ENCODE measurements around the gene ESR1. TPM values are rescaled to one million over a fixed set of nuclear protein-coding genes. Genes with fewer than 3 reads are reported as not detected.

ESR1 gene
- total RNA-seq, 1 donor from 2014 or later: 0.05 TPM

GRCh38 chr6:151808371-151809241 lies 1.1 kb downstream of the ESR1 start:
- FAIRE-seq (no peak), DNase-seq (ENCODE audit: low read depth) (no peak)
- H3K4me3 Mint-ChIP-seq (ENCODE audit: unreplicated experiment): peak overlapping the region; percentile 79
- TF ChIP-seq CTCF (IDR thresholded peaks at IDR 0.05; ENCODE audit: insufficient read depth, low read depth, low read length): no peak
- H3K27ac Mint-ChIP-seq (ENCODE audit: unreplicated experiment): peak overlapping the region; percentile 51
- Histone ChIP-seq H3K4me1 (ENCODE audit: insufficient read depth, low read length) (peaks cover 15% of the 10 kb centered on the region), H3K9me3 (ENCODE audit: insufficient read depth, low read depth, low read length) (no peaks in the 10 kb centered on the region), H3K4me2 (ENCODE audit: low read length) (peak overlapping the region; percentile 79), H4K20me1 (ENCODE audit: insufficient read depth, low read length) (no peaks in the 10 kb centered on the region), H3K4me3 (ENCODE audit: insufficient read depth, low read depth, low read length) (peak overlapping the region; percentile 7), H3K27me3 (ENCODE audit: insufficient read depth, low read length) (peaks cover 54% of the 10 kb centered on the region), H2AFZ (ENCODE audit: low read depth, low read length) (peak overlapping the region; percentile 9), H3K79me2 (ENCODE audit: insufficient read depth, low read length) (no peaks in the 10 kb centered on the region), H3K9ac (ENCODE audit: low read length) (no peak overlapping the region), H3K27ac (ENCODE audit: low read depth, low read length) (no peak overlapping the region), H3K36me3 (ENCODE audit: insufficient read depth, low read length) (no peaks in the 10 kb centered on the region)
- peaks cover 3% of the 10 kb centered on the region for H3K9me3 Mint-ChIP-seq (ENCODE audit: unreplicated experiment)
- peaks cover under 1% of the 10 kb centered on the region for H3K36me3 Mint-ChIP-seq (ENCODE audit: low read depth, unreplicated experiment)
- peaks cover 4% of the 10 kb centered on the region for H3K4me1 Mint-ChIP-seq (ENCODE audit: low read depth, unreplicated experiment)
- H3K27me3 Mint-ChIP-seq (ENCODE audit: low read depth, unreplicated experiment): peaks cover 52% of the 10 kb centered on the region

- Mint-ChIP-seq H3K9me3 (ENCODE audit: unreplicated experiment) (no peaks in the 10 kb centered on the region), H3K4me3 (ENCODE audit: unreplicated experiment) (no peak overlapping the region), H3K36me3 (ENCODE audit: low read depth, unreplicated experiment) (no peaks in the 10 kb centered on the region), H3K27me3 (ENCODE audit: low read depth, unreplicated experiment) (peaks cover 49% of the 10 kb centered on the region), H3K4me1 (ENCODE audit: low read depth, unreplicated experiment) (peaks cover 4% of the 10 kb centered on the region), H3K27ac (ENCODE audit: unreplicated experiment) (no peak overlapping the region)
- Histone ChIP-seq H3K4me1 (ENCODE audit: insufficient read depth, low read length) (peaks cover 15% of the 10 kb centered on the region), H3K36me3 (ENCODE audit: insufficient read depth, low read length) (no peaks in the 10 kb centered on the region), H3K27ac (ENCODE audit: low read depth, low read length) (no peak overlapping the region), H3K4me2 (ENCODE audit: low read length) (no peak overlapping the region), H3K9ac (ENCODE audit: low read length) (no peak overlapping the region), H2AFZ (ENCODE audit: low read depth, low read length) (no peak overlapping the region), H3K27me3 (ENCODE audit: insufficient read depth, low read length) (peaks cover 46% of the 10 kb centered on the region), H3K79me2 (ENCODE audit: insufficient read depth, low read length) (no peaks in the 10 kb centered on the region), H3K9me3 (ENCODE audit: insufficient read depth, low read depth, low read length) (no peaks in the 10 kb centered on the region), H4K20me1 (ENCODE audit: insufficient read depth, low read length) (no peaks in the 10 kb centered on the region), H3K4me3 (ENCODE audit: insufficient read depth, low read depth, low read length) (no peak overlapping the region)
- TF ChIP-seq EZH2 (IDR thresholded peaks at IDR 0.05; ENCODE audit: insufficient read depth, low read length): no peak
- no peak for TF ChIP-seq CTCF (IDR thresholded peaks at IDR 0.05; ENCODE audit: insufficient read depth, low read depth, low read length)
- DNase-seq (ENCODE audit: low read depth) (no peak), FAIRE-seq (no peak)
Observed at GRCh38 chr6:151811081-151811480, 3.6 kb downstream of the ESR1 start.

- H3K36me3 ChIP-seq (ENCODE audit: insufficient read depth, low read length): no peaks in the 10 kb centered on the region
- peaks cover 24% of the 10 kb centered on the region for H3K27me3 ChIP-seq (ENCODE audit: insufficient read depth, low read length)
- no peaks in the 10 kb centered on the region for H3K36me3 Mint-ChIP-seq (ENCODE audit: low read depth, unreplicated experiment)
- TF ChIP-seq CTCF (IDR thresholded peaks at IDR 0.05; ENCODE audit: insufficient read depth, low read depth, low read length) (no peak), EZH2 (IDR thresholded peaks at IDR 0.05; ENCODE audit: insufficient read depth, low read length) (no peak)
- H3K27ac ChIP-seq (ENCODE audit: low read depth, low read length): no peak overlapping the region
- H3K79me2 ChIP-seq (ENCODE audit: insufficient read depth, low read length): no peaks in the 10 kb centered on the region
- H3K4me3 Mint-ChIP-seq (ENCODE audit: unreplicated experiment): no peak overlapping the region
- no peaks in the 10 kb centered on the region for H4K20me1 ChIP-seq (ENCODE audit: insufficient read depth, low read length)
- no peaks in the 10 kb centered on the region for H3K4me1 Mint-ChIP-seq (ENCODE audit: low read depth, unreplicated experiment)
- no peak overlapping the region for H3K4me3 ChIP-seq (ENCODE audit: insufficient read depth, low read depth, low read length)
- H2AFZ ChIP-seq (ENCODE audit: low read depth, low read length): no peak overlapping the region
- peaks cover 2% of the 10 kb centered on the region for H3K4me1 ChIP-seq (ENCODE audit: insufficient read depth, low read length)
- H3K9me3 ChIP-seq (ENCODE audit: insufficient read depth, low read depth, low read length): no peaks in the 10 kb centered on the region
- DNase-seq (ENCODE audit: low read depth) (no peak), FAIRE-seq (no peak)
- peaks cover 42% of the 10 kb centered on the region for H3K27me3 Mint-ChIP-seq (ENCODE audit: low read depth, unreplicated experiment)
- no peak overlapping the region for H3K9ac ChIP-seq (ENCODE audit: low read length)
- H3K4me2 ChIP-seq (ENCODE audit: low read length): no peak overlapping the region
- no peak overlapping the region for H3K27ac Mint-ChIP-seq (ENCODE audit: unreplicated experiment)
- no peaks in the 10 kb centered on the region for H3K9me3 Mint-ChIP-seq (ENCODE audit: unreplicated experiment)
Observed at GRCh38 chr6:151813858-151814257, 6.4 kb downstream of the ESR1 start.
